D721Med (cell line): ENCODE measurements around the gene SHLD3.
"Not testable (repeated sequence)": the region's sequence is repeated elsewhere in the genome, so short reads cannot be mapped to it uniquely, and the experiment has no call there.

ENCODE experiments used
- DNase-seq: peaks from one replicate; pipeline ENCODE4 v3.0.0; 2011; ENCODE audit warnings: low spot score; ENCODE audit not compliant: insufficient read length
- FAIRE-seq: peaks from 2 replicates; lab custom pipeline; 2011; peaks lifted over from hg19 to GRCh38; lab: Jason Lieb, UNC
- CTCF ChIP-seq: IDR thresholded peaks from 2 replicates; pipeline ENCODE4 v1.5.1; 2012; ENCODE audit warnings: mild to moderate bottlenecking, control low read depth; ENCODE audit not compliant: insufficient read depth; ENCODE audit errors: missing control alignments

The SHLD3 gene

GRCh38 chr5:65674749-65675148 is 49.9 kb downstream of the SHLD3 start:
- TF ChIP-seq CTCF: no peak
- DNase-seq (no peak), FAIRE-seq (no peak)

- not testable (repeated sequence) for FAIRE-seq
Measured at GRCh38 chr5:65676056-65676455, 51.2 kb downstream of the SHLD3 start.

More at GRCh38 chr5:65676056-65676455, 51.2 kb downstream of the SHLD3 start:
- DNase-seq: not testable (repeated sequence)
